Activated CD8-positive, alpha-beta memory T cell treated with anti-CD3 and anti-CD28 coated beads for 36 hours (primary cell): ENCODE data around the gene KRT3. TPM values are rescaled to one million over a fixed set of nuclear protein-coding genes. Genes with fewer than 3 reads are reported as not detected.

Experiments used
- CTCF ChIA-PET: fragments of 350-600 bp; sonication (Branson Sonifier 250); formaldehyde crosslinking; loops from one replicate; lab custom pipeline; 2021; ENCODE audit warnings: antibody characterized with exemption; lab: Charles Lee
- POLR2A ChIA-PET: fragments of 350-600 bp; sonication (Branson Sonifier 250); formaldehyde crosslinking; loops from one replicate; lab custom pipeline; 2021; ENCODE audit warnings: antibody characterized with exemption; lab: Charles Lee
- total RNA-seq, 2 experiments: library from RNA; stranded (reverse); gene quantifications; one replicate each; pipeline ENCODE4 v1.2.3, GENCODE V29; 2021

Gene KRT3
- total RNA-seq, 2 experiments from 2014 or later, result not detected

DNA sequence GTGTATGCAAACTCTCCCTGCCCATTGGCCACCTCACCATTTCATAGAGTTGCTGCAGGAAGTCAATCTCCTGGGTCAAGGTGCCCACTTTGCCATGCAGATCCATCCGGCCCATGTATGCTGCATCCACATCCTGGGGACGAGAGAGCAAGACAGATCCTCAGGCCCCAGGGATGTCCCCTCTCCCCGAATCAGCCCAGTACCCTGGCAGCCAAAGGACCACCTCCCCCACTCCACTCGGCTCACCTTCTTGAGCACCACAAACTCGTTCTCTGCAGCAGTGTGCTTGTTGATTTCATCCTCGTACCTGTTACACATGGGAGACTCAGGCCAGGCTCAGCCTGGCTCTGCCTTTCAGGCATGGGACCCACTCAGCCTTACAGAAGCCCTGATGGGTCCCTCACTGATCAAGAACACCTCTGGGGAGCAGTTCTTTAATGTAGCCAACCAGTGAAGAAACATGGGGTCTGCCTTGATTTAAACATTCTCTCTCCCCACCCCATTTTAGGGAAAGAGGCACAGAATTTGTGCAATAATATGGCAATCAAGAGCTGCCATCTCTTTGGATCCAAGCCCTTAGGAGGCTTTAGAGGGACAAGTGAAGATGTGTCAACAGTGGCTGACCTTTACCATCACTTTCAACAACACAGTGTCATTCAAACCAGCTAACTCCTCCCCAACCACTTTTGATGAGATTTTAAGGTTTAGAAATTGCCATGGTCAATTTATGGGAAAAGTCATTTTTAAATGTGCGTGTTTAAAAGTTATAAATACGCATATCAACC, 34.3 kb upstream of the KRT3 start:
- POLR2A ChIA-PET, result interaction anchor here (0.7 kb wide), 1 partner anchor 34 kb away, joined by 4 read pairs; no protein-coding TSS in a partner anchor
- CTCF ChIA-PET, result no interaction called here

DNA sequence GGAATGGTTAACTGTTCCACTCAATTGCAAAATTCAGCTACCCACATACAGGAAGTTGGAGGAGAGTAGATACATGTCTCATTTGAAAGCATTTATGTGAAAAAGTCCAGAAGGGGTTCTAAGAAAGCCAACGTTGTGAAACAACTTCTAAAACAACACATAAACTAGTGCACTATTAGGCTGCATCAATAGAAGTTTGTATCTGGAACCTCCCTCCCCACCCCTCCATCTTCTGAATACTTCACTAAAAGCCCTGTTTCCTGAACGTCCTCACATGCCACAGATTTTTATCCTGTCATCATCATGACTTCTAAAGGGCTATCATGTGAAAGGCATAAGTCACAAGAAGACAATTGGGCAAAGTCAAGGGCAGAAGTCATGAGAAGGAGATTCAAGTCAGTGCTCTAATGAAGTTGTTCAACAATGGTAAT, 32.7 kb upstream of the KRT3 start:
- CTCF ChIA-PET, result no interaction called here
- POLR2A ChIA-PET, result no interaction called here

DNA sequence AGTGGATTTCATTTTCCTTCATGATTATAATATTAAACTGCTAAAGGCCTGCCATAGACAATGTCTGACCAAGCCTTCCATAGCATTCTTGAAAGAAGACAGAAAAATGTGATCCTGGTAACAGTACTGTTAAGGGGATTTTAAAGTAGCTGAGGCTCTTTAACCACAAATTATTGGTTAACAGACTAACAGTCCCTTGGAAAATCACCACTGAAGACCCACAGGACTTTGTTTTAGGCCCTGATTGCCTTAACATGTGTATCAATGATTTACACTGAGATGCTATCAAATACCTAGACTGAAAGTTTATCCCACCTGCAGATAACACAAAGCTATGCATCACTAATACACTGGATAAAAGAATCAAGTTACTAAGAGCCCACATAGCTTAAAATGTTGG, 32.2 kb upstream of the KRT3 start:
- POLR2A ChIA-PET, result no interaction called here
- CTCF ChIA-PET, result no interaction called here

DNA sequence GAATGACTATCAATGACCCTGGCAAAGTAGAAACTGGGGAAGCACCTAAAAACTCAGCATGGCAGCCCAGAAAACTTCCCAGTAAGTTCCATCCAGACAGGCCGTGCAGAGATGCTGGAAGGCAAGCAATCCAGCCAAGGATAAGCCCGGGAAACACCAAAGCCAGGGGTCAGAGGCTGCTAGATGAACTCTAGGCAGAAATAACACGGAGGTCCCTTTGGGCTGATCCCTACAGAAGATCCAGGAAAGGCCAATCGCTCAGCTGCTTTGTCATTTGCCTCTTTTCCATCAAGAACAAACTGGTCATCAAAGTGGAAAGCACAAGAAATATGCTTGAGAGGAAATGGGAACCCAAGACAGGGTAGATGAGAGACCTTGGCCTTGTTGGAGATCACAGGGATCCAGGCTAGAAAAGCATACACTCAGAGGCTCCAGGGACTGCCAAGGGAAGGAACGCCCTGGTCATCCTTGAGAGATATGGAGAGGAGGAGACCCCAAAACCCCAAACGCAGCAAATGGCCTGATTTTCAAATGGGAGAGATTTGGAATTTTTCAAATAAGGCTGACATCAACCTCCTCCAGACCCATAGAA, 31.7 kb upstream of the KRT3 start:
- POLR2A ChIA-PET, result no interaction called here
- CTCF ChIA-PET, result no interaction called here

DNA sequence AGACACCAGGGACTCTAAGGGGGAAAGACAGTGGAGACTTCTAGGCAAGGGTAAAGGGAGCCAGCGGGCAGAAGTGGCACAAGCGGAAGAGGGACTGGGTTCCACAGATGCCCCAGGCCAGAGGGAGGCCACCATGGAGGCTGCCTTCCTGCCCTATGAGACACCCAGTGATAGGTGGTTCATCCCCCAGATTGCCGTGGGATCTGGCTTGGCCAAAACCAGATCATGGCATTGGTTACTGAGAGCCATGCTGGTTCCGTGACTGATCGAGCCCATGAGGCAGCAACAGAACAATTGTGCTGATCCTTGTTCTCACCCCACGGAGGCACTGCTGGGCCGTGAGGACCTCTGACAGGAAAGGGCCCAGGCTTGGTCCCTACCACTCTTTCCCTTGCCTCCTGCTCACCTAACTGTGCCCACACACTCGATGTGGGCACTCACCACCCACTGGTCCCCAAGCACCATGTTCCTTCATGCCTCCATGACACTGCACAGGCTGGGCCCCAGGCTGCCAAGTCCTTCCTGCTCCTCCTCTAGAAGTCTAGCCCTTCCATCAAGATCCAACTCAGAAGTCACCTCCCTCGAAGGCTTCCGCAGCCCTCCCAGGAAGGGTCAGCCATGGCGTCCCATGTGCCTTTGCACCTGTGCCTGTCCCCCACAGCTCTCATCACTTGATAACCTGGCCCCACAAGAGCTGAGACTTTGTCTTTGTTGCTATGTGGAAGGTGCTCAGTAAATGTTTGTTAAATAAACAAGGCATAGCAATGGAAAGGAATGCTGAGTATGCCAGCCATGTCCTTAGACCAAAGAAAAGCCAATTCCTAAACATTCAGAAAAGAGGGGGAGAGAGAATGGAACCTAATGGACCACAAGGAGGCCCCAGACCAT, 30.9 kb upstream of the KRT3 start:
- POLR2A ChIA-PET, result no interaction called here
- CTCF ChIA-PET, result no interaction called here

DNA sequence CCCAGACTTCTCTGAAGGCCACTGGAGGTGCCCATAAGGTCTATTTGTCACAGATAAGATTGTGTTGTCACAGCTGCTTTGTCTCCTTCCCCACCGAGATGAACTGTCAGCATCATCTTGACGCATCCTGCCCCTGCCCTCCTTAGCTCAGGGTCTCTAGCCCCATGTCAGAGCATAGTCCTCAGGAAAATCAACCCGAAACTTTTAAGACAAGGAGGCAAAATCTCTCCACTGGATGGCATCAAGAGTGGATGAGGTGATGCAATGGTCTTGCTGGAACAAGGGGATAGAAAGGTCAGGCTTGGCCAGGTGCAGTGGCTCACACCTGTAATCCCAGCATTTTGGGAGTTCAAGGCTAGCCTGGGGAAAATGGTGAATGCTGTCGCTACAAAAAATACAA, 30.0 kb upstream of the KRT3 start:
- ChIA-PET CTCF (no interaction called here), POLR2A (no interaction called here)

DNA sequence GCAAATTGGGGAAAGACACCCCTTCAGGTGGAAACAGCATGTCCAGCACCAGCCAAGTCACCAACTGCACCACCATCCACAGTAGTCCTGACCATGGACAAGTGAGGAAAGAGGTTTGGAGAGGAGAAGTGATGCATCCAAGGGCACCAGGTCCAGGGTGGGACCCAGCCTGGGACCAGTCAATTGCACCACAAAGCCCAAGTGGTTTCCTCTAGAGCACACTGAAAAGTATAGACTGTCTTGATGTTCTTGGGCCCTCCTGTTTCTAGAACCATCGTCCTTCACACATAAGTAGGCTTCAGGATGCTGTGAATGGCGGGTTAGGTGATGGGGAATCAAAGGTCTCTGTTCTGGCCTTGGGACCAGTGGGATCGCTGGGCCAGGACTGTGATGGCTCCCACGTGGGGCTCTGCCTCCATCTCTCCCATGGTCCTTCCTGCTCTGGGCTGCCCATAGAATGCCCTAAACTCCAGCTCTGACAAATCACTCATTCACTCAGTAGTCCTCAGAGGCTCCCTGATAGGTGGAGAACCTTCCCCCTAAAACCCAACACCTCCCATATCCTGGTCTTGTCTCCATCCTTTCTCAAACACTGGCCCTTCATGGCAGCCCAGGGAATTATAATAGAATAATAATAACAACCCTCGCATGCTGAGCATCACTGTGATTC, 29.0 kb upstream of the KRT3 start:
- POLR2A ChIA-PET, result no interaction called here

DNA sequence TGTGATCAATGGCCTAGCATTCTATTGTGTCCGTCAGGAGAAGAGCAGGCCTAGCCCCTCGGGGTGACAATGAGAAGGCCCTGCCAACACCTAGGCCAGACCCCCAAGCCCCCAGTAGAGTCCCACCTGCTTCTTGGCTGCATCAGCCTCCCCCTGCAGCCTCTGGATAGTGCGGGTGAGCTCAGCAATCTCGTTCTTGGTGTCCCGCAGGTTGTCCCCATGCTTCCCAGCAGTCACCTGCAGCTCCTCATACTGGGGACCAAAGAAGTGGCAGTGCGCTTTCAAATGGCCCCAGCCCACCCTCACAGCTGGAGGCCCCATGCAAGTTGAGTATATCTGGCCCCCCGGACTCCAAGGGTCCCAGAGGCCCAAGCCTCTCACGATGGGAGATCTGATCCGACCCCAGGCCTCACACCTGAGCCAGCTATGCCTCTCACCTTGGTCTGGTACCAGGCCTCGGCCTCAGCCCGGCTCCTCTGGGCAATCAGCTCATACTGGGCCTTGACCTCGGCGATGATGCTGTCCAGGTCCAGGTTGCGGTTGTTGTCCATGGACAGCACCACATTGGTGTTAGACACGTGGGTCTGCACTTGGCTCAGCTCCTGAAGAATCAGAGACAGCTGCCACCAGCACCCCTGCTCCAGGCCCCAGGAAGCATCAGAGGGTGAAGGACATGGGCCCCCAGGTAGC, 28.0 kb upstream of the KRT3 start:
- ChIA-PET POLR2A (no interaction called here), CTCF (no interaction called here)

More for the DNA sequence above, 29.0 kb upstream of the KRT3 start:
- CTCF ChIA-PET, result interaction anchor here (0.6 kb wide), 1 partner anchor 17 kb away, joined by 3 read pairs; no protein-coding TSS in a partner anchor

DNA sequence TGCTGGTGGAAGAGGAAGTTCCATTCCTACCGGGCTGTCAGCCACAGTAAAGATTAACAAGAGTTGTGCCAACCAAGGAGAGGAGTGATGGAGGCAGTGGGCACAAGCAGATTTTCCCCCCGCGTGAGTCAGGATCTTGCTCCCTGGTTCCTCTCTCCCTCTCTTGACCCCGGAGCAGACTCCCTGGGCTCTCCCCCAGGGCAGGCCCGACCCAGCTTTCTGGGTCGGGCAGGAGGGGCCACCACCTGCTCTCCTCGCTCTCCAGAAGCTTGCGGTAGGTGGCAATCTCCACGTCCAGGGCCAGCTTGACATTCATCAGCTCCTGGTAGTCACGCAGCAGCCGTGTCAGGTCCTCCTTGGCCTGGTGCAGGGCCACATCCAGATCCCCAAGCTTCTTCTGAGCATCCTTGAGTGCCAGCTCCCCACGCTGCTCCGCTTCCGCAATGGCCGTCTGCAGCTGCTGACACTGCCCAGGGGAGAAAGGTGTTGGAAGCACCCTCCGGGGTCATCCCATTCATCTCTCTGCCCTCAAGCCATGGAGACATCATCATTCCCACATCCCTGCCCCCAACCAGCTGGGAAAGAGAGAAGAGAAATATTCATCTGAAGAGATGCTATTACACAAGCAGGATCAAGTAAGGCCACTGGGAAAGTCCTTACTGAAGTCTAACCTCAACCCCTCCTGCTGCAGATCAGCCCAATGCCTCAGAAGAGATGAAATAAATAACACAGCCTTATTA, 27.0 kb upstream of the KRT3 start:
- CTCF ChIA-PET, result no interaction called here
- POLR2A ChIA-PET, result no interaction called here

DNA sequence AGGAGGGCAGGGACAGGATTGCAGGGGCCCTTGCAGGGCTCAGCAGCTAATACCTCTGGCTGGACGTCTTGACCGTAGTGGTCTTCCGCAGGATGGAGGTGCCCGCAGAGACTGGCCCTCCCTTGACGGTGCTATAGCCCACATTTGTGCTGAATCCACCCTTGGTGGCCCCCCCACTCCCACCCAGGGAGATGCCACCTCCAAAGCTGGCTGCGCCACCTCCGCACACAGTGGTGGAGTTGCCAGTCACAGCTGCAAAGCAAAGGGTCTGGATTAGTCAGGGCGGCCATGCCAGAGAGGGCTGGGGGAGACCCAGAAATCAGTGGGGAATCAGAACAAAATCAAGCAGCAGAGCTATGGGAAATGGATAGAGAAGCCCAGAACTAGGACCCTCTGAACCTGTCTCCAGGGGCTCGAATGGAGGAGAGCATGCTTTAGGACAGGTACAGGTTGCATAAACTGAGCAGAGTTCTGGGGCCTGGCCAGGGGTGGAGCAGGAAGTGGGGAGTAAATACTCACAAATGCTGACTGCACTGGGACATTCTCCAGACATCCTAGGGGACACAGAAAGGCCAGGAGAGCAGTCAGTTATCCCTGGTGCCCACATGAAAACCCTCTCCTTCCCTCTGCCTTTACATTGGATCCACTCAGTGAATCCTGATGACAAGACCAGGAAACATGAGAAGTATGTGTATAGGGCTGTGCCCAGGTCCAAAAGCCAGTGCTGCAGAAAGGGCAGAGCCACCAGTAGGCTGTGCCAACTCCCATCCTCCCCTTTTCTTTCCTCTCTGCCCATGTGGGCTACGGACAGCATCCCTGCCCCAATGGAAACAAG, 26.1 kb upstream of the KRT3 start:
- CTCF ChIA-PET, result no interaction called here
- POLR2A ChIA-PET, result no interaction called here

DNA sequence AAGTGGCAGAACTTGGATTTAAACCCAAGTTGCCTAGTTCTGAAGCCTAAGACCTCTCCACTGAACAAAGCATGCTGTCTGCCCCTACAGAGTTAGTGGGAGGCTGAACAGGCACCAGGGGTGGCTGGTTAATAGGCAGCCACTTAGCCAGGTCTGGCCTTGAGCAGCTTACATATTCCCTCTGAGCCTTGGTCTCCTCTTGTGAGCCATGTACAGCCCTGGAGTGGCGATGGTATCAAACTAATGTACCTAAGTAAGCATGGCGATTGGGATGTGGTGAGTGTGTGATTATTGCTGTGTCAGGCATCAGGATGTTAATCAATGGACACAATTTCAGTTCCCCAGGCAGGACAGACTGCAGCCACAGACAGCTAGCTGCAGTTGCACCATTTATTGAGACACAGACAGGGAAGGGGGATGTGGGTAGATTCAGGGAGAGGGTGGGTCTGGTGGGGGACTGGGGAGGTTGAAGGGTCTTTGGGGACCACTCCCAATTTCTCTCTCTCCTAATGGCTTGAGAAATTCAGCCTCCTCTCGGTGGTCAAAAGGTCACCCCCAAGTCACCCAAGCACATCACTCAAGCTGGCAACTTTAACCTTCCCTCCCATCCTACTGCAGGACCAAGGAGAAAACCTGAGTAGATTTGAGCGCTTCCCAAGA, 25.3 kb upstream of the KRT3 start:
- ChIA-PET CTCF (no interaction called here), POLR2A (no interaction called here)

DNA sequence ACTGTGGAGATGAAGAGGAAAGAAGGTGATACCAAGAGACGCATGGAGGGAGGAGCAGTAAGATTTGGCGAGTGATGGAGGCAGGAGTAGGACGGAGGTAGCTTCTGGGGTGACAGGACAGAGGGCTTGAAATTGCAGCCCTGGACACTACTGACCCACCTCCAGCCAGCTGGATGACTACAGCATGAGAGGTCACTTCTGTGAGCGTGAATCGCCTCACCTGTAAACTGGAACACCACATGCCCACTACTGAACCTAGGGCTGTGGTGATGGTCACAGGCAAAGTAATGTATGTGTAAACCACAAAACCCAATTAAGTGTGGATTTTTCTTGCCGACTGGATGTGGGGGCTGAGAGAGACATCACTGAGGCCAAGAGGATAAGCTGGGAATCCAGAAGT, 24.6 kb upstream of the KRT3 start:
- ChIA-PET POLR2A (no interaction called here), CTCF (no interaction called here)

DNA sequence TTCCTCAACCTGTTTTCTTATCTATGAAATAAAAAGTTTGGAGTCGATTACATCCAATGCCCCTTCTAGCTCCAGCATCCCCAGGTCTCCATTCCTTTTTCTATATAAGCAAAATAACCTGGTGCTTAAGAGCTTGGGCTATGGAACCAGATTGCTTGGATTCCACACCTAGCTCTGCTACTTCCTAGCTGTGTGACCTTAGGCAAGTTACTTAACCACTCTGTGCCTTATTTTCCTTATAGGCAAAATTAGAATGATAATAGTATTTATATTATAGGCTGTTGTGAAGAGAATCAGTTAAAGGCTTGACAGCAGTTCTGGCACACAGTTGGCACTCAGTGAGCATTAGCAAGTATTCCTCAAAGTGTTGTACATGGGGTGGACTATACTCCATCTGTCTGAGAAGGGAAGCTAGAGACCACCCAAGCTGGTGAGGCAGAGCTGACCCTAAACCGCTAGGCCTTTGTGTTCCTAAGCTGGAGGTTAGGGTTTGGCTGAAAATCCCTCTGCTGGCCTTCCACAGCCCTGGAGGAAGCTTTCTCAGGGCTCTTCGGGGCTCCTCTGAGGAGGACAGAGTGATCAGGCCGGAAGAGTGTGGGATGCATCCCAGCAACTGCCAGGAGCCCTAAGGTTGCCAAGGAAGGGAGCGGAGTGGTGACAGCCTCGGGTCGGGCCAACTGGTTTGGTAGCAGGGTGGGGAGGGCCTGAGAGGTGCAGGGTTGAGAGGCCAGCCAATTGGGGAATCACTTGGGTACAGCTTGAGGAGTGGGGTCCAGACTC, 24.0 kb upstream of the KRT3 start:
- ChIA-PET POLR2A (interaction anchor here (0.5 kb wide), 1 partner anchor 32 kb away, joined by 3 read pairs; no protein-coding TSS in a partner anchor), CTCF (no interaction called here)

DNA sequence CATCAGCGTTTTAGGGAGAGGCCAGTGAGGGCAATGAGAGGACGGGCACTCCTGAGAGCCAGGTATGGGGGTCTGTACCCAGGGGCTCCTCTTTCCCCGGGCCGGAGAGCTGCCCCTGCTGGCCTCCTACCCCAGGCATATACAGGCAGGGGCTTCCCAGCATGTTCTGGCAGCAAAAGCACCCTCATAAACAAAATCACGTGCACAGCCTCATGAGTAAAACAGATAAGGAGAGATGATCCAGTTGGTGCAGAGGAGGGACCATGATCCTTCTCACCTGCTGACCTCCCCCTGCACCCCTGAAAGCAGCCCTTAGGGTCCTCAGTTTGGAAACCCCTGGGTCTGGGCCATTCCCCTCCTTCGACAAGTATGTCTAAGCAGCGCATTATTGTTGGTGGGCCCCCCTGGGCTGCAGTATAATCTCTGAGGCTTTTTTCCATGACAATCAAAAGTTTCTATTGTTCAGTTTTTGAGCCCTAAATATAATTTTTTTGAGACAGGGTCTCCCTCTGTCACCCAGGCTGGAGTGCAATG, 23.0 kb upstream of the KRT3 start:
- ChIA-PET CTCF (no interaction called here), POLR2A (no interaction called here)

DNA sequence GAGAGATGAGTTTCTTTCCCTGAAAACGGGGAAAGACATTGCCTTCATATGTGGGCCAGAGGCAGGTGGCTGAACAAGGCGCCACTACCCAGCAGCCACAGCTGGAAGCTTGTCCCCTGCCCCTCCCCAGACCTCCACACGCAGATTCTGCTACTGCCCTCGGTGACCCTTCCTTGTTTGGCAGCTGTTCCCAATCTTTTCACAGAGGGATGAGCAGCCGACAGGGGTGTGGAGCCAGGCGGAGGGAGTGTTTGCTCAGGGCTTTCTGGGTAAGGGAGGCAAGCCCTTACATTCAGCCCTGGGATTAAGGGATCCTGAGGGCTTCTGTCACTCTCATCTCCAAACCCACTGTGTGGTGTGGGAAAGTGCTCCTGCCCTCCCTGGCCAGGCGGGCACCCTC, 22.5 kb upstream of the KRT3 start:
- ChIA-PET POLR2A (no interaction called here), CTCF (no interaction called here)

DNA sequence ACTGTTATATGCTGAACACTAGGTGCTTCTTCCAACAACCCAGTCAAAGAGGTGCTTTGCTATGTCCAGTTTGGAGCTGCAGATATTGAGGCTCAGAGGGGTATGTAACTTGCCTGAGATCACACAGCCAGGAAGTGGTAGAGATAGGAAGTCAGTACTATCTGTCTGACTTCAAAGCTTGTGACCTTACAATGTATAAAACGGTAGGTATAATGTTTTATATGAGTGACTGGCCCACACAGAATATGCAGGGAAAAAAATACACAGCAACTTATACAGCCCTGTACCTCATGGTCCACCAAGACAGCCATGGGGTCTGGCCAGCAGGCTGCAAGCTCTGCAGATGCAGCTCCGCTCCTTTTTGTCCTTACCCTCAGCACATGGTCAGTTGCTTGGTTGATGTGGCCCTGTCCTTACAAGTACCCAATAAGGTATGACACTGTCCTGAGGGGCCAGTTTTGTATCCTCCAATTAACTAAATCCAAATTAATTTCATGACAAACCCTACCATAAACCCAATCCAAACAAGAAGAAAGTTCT, 21.9 kb upstream of the KRT3 start:
- CTCF ChIA-PET, result no interaction called here
- POLR2A ChIA-PET, result no interaction called here
